Psoas muscle (tissue), 8 donors: Measurements from ENCODE around the gene ATP9B. TPM values are rescaled to one million over a fixed set of nuclear protein-coding genes. Genes with fewer than 3 reads are reported as not detected.

ENCODE experiments used
- ATAC-seq, 4 donors: fragments of 200-7000 bp; cut with Tn5 transposase; one replicate each; pipeline ENCODE4 v1.9.1; 2020; ENCODE audit warnings: moderate library complexity in 3 of 4, mild to moderate bottlenecking in 2 of 4
- DNase-seq, 2 donors: peaks; one replicate each; pipeline ENCODE4 v3.0.0-alpha.2; 2020
- H3K27ac ChIP-seq: fragments of 200-600 bp; one replicate; pipeline ENCODE4 v1.8.0; 2022
- H3K27me3 ChIP-seq, 3 donors: fragments of 200-600 bp in 1 of 3; one replicate each; pipeline versions ENCODE4 v1.6.1 to v1.8.0; 2013 to 2022; ENCODE audit warnings: low read length in 2 of 3, mild to moderate bottlenecking in 2 of 3, moderate library complexity in 1 of 3; ENCODE audit not compliant: insufficient read depth in 3 of 3
- H3K36me3 ChIP-seq, 2 donors: fragments of 200-600 bp in 1 of 2; one replicate each; pipeline versions ENCODE4 v1.6.1 to v1.8.0; 2013 to 2022; ENCODE audit warnings: low read depth in 1 of 2, mild to moderate bottlenecking in 1 of 2, moderate library complexity in 1 of 2; ENCODE audit not compliant: insufficient read depth in 1 of 2
- H3K4me1 ChIP-seq: fragments of 200-600 bp; one replicate; pipeline ENCODE4 v1.8.0; 2022
- H3K4me3 ChIP-seq: fragments of 200-600 bp; one replicate; pipeline ENCODE4 v1.8.0; 2022; ENCODE audit warnings: mild to moderate bottlenecking
- H3K9me3 ChIP-seq: fragments of 200-600 bp; one replicate; pipeline ENCODE4 v1.8.0; 2022
- CTCF ChIP-seq: fragments of 200-600 bp; IDR thresholded peaks from one replicate; pipeline ENCODE4 v1.8.0; 2022; ENCODE audit warnings: antibody characterized with exemption
- WGBS, 3 donors: extraction: QIAGEN DNeasy Blood & Tissue Kit; methylation state at CpG; one replicate each; pipeline versions ENCODE4 v1.1.6 to v1.1.7; 2013; 5-methylcytosine and 5-hydroxymethylcytosine counted together
- intact Hi-C, 2 donors: fragments of 100-400 bp; cut with DNase I; formaldehyde crosslinking; loops; one replicate each; pipeline versions ENCODE4 v1.11.0 to v1.14.2; 2022
- polyA plus RNA-seq, 3 donors: library from polyadenylated mRNA; stranded (reverse); fragments of 200-250 nt; gene quantifications; one replicate each; pipeline ENCODE4 v1.2.3, GENCODE V29; 2013
- total RNA-seq, 4 donors: library from RNA; stranded (reverse); fragmentation: NEBNext Ultra II Directional in 2 of 4; extraction: Animal tissue kit (Norgen Biotek cat#: 25700) in 2 of 4; gene quantifications; one replicate each; pipeline versions ENCODE4 v1.2.1 to v1.2.4, GENCODE V29; 2021 to 2023
- donor health status: healthy with polysubstance abuse.
- donor health status: DM: no; HTN: no; CAD: no; lungs with moderate emphysema.
- donor health status: Bipolar disorder and iron deficiency.
- donor health status: healthy.
- donor health status: DM: yes; HTN: yes; CAD: no.
- donor health status: DM: no; HTN: no; CAD: no.
- donor health status: DM: no; HTN: no; CAD: no.
- donor health status: DM: yes; HTN: yes; CAD: no.

The ATP9B gene
- total and polyA plus RNA-seq, 7 donors = 5.0 to 22.1 (median 9.8) TPM

- DNase-seq (peak in 1 of 2 donors; percentile 60), ATAC-seq (peak; percentile 12 to 40 (median 30))
- peaks cover 0 to 17% (median 2%) of the 10 kb centered on the region in 3 donors for H3K27me3 ChIP-seq
- H3K36me3 ChIP-seq = no peaks in the 10 kb centered on the region
- H3K4me1 ChIP-seq = peaks cover 6% of the 10 kb centered on the region
- no peak for TF ChIP-seq CTCF
- WGBS, 3 donors = 24 to 32% (median 25%) methylated on average over 17 of the region's 17 CpGs
- intact Hi-C loops = loop anchor here in 1 of 2 donors (10.0 kb wide), 1 partner anchor 561 kb away; no protein-coding TSS in a partner anchor
- no peak overlapping the region for H3K4me3 ChIP-seq
- H3K9me3 ChIP-seq = no peaks in the 10 kb centered on the region
- H3K27ac ChIP-seq = no peak overlapping the region
Observed at GRCh38 chr18:79384151-79384807, 315.1 kb downstream of the ATP9B start.

- H3K4me3 ChIP-seq = no peak overlapping the region
- peak in 1 of 4 donors; percentile 22 for ATAC-seq
- peaks cover 0 to 17% (median 2%) of the 10 kb centered on the region in 3 donors for H3K27me3 ChIP-seq
- peaks cover 6% of the 10 kb centered on the region for H3K4me1 ChIP-seq
- no peaks in the 10 kb centered on the region for H3K9me3 ChIP-seq
- WGBS, 3 donors = 30 to 44% (median 43%) methylated on average over 16 of the region's 16 CpGs
- H3K27ac ChIP-seq = no peak overlapping the region
- intact Hi-C loops = loop anchor here in 1 of 2 donors (10.0 kb wide), 1 partner anchor 560 kb away; no protein-coding TSS in a partner anchor
- H3K36me3 ChIP-seq = no peaks in the 10 kb centered on the region
- no peak for TF ChIP-seq CTCF
- no peak for DNase-seq
Observed at GRCh38 chr18:79384834-79385233, 315.6 kb downstream of the ATP9B start.

GRCh38 chr18:79385326-79385707 lies 316.1 kb downstream of the ATP9B start:
- peaks cover 6% of the 10 kb centered on the region for H3K4me1 ChIP-seq
- ATAC-seq (no peak), DNase-seq (no peak)
- peaks cover 0 to 17% (median 2%) of the 10 kb centered on the region in 3 donors for H3K27me3 ChIP-seq
- no peak for TF ChIP-seq CTCF
- intact Hi-C loops = loop anchor here in 1 of 2 donors (10.0 kb wide), 1 partner anchor 559 kb away; no protein-coding TSS in a partner anchor
- H3K27ac ChIP-seq = no peak overlapping the region
- 71 to 73% (median 72%) methylated on average over 17 of the region's 17 CpGs for WGBS, 3 donors
- no peaks in the 10 kb centered on the region for H3K9me3 ChIP-seq
- H3K4me3 ChIP-seq = no peak overlapping the region
- no peaks in the 10 kb centered on the region for H3K36me3 ChIP-seq

GRCh38 chr18:79385708-79386341 lies 316.6 kb downstream of the ATP9B start:
- intact Hi-C loops = loop anchor here in 1 of 2 donors (10.0 kb wide), 1 partner anchor 559 kb away; no protein-coding TSS in a partner anchor
- H3K27ac ChIP-seq = no peak overlapping the region
- no peaks in the 10 kb centered on the region for H3K9me3 ChIP-seq
- ATAC-seq = no peak
- H3K36me3 ChIP-seq = no peaks in the 10 kb centered on the region
- H3K4me3 ChIP-seq = no peak overlapping the region
- H3K27me3 ChIP-seq = peaks cover 0 to 17% (median 2%) of the 10 kb centered on the region in 3 donors
- peaks cover 6% of the 10 kb centered on the region for H3K4me1 ChIP-seq
- WGBS, 3 donors = 58 to 59% (median 59%) methylated on average over 21 of the region's 21 CpGs
- no peak for TF ChIP-seq CTCF
- peak in 1 of 2 donors; percentile 49 for DNase-seq
